Fibroblast of lung (primary cell): Measurements from ENCODE around the gene AP3S2. TPM values are rescaled to one million over a fixed set of nuclear protein-coding genes. Genes with fewer than 3 reads are reported as not detected.

ENCODE experiments used
- DNase-seq, 2 donors: peaks; one replicate each; pipeline versions ENCODE4 v3.0.0 to v3.0.0-alpha.2; 2010; ENCODE audit warnings: low read depth in 2 of 2
- H2AFZ ChIP-seq: 2 replicates; pipeline ENCODE4 v1.5.1; 2012; ENCODE audit warnings: low read length, control low read depth, inconsistent platforms
- H3K27ac ChIP-seq: 2 replicates; pipeline ENCODE4 v1.5.1; 2011; ENCODE audit warnings: low read length, control low read depth; ENCODE audit not compliant: insufficient read depth
- H3K27me3 ChIP-seq: 2 replicates; pipeline ENCODE4 v1.5.1; 2011; ENCODE audit warnings: mild to moderate bottlenecking, low read length; ENCODE audit not compliant: control insufficient read depth, insufficient read depth
- H3K36me3 ChIP-seq: 2 replicates; pipeline ENCODE4 v1.5.1; 2011; ENCODE audit warnings: low read length; ENCODE audit not compliant: control insufficient read depth, insufficient read depth
- H3K4me1 ChIP-seq: 2 replicates; pipeline ENCODE4 v1.5.1; 2011; ENCODE audit warnings: low read length; ENCODE audit not compliant: control insufficient read depth, insufficient read depth; ENCODE audit errors: extremely low read depth
- H3K4me2 ChIP-seq: 2 replicates; pipeline ENCODE4 v1.5.1; 2011; ENCODE audit warnings: low read length, control low read depth; ENCODE audit not compliant: insufficient read depth; ENCODE audit errors: extremely low read depth
- H3K4me3 ChIP-seq, 4 experiments: fragments of 200-600 bp in 1 of 4; sonication (generic) in 1 of 4; replicated peaks in 1 of 4; 2 replicates each; pipeline ENCODE4 v1.5.1; 2011 to 2016; ENCODE audit warnings: low read length in 4 of 4, low read depth in 3 of 4, mild to moderate bottlenecking in 3 of 4, control low read depth in 2 of 4, inconsistent platforms in 1 of 4, mixed read lengths in 1 of 4; ENCODE audit not compliant: insufficient read depth in 1 of 4; ENCODE audit errors: control extremely low read depth in 1 of 4
- H3K79me2 ChIP-seq: 2 replicates; pipeline ENCODE4 v1.5.1; 2012; ENCODE audit warnings: mild to moderate bottlenecking, low read length, inconsistent platforms; ENCODE audit not compliant: control insufficient read depth, insufficient read depth
- H3K9ac ChIP-seq: 2 replicates; pipeline ENCODE4 v1.5.1; 2011; ENCODE audit warnings: mild to moderate bottlenecking, low read length, control low read depth; ENCODE audit not compliant: insufficient read depth
- H3K9me3 ChIP-seq: 2 replicates; pipeline ENCODE4 v1.5.1; 2012; ENCODE audit warnings: low read depth, low read length; ENCODE audit not compliant: control insufficient read depth, insufficient read depth
- H4K20me1 ChIP-seq: 2 replicates; pipeline ENCODE4 v1.5.1; 2011; ENCODE audit warnings: low read length; ENCODE audit not compliant: control insufficient read depth, insufficient read depth; ENCODE audit errors: extremely low read depth
- EZH2 ChIP-seq: IDR thresholded peaks from 2 replicates; pipeline ENCODE4 v1.5.1; 2012; ENCODE audit warnings: low read length, control low read depth, mild to moderate bottlenecking; ENCODE audit errors: missing control alignments
- polyA plus RNA-seq, 2 donors: library from polyadenylated mRNA; depleted of rRNA in 1 of 2; stranded (reverse) in 1 of 2; unstranded in 1 of 2; fragments of >200 nt; gene quantifications; 2 replicates each; pipeline ENCODE4 v1.2.1, GENCODE V29; 2011 to 2012; ENCODE audit warnings: missing spikeins in 1 of 2
- total RNA-seq: library from RNA; depleted of rRNA; stranded (reverse); fragments of >200 nt; gene quantifications from 2 replicates; pipeline ENCODE4 v1.2.1, GENCODE V29; 2014
- TF ChIP-seq, protein P1 (sequence below), 2 donors: IDR thresholded peaks in 1 of 2; conservative IDR thresholded peaks in 1 of 2; 1 replicate in 1 of 2; 2 replicates in 1 of 2; pipeline ENCODE4 v1.5.1; 2011 to 2012; ENCODE audit warnings: low read length in 2 of 2, control low read depth in 1 of 2, inconsistent platforms in 1 of 2, low read depth in 1 of 2, mild to moderate bottlenecking in 1 of 2

Gene AP3S2
- total and polyA plus RNA-seq, 2 donors (not counting 1 experiment from before 2014, with no cell fraction given): 54.4 to 69.5 TPM

GRCh38 chr15:89833966-89834365 is 59.8 kb downstream of the AP3S2 start:
- H4K20me1 ChIP-seq: no peaks in the 10 kb centered on the region
- no peak overlapping the region for H3K27ac ChIP-seq
- H3K4me2 ChIP-seq: no peak overlapping the region
- H3K27me3 ChIP-seq: no peaks in the 10 kb centered on the region
- TF ChIP-seq EZH2: no peak
- TF ChIP-seq, protein P1, sequence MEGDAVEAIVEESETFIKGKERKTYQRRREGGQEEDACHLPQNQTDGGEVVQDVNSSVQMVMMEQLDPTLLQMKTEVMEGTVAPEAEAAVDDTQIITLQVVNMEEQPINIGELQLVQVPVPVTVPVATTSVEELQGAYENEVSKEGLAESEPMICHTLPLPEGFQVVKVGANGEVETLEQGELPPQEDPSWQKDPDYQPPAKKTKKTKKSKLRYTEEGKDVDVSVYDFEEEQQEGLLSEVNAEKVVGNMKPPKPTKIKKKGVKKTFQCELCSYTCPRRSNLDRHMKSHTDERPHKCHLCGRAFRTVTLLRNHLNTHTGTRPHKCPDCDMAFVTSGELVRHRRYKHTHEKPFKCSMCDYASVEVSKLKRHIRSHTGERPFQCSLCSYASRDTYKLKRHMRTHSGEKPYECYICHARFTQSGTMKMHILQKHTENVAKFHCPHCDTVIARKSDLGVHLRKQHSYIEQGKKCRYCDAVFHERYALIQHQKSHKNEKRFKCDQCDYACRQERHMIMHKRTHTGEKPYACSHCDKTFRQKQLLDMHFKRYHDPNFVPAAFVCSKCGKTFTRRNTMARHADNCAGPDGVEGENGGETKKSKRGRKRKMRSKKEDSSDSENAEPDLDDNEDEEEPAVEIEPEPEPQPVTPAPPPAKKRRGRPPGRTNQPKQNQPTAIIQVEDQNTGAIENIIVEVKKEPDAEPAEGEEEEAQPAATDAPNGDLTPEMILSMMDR (conservative IDR thresholded peaks at IDR 0.05 in 1 of 2, IDR thresholded peaks at IDR 0.05 in 1 of 2; ENCODE audit: low read depth in 1 of 2, low read length in 2 of 2): no peak
- no peaks in the 10 kb centered on the region for H3K79me2 ChIP-seq
- peaks cover 32% of the 10 kb centered on the region for H3K4me1 ChIP-seq
- no peak overlapping the region for H3K9ac ChIP-seq
- DNase-seq: no peak
- no peak overlapping the region for H2AFZ ChIP-seq
- H3K4me3 ChIP-seq: no peak overlapping the region
- H3K9me3 ChIP-seq: no peaks in the 10 kb centered on the region
- peaks cover 15% of the 10 kb centered on the region for H3K36me3 ChIP-seq

- H3K4me2 ChIP-seq: no peak overlapping the region
- no peak overlapping the region for H3K27ac ChIP-seq
- no peak overlapping the region for H3K9ac ChIP-seq
- no peak overlapping the region for H3K4me3 ChIP-seq
- DNase-seq: no peak
- no peaks in the 10 kb centered on the region for H3K79me2 ChIP-seq
- no peak overlapping the region for H2AFZ ChIP-seq
- H3K4me1 ChIP-seq: peaks cover 23% of the 10 kb centered on the region
- peaks cover 13% of the 10 kb centered on the region for H3K36me3 ChIP-seq
- TF ChIP-seq, protein P1 (conservative IDR thresholded peaks at IDR 0.05 in 1 of 2, IDR thresholded peaks at IDR 0.05 in 1 of 2; ENCODE audit: low read depth in 1 of 2, low read length in 2 of 2): no peak
- no peak for TF ChIP-seq EZH2
- H3K27me3 ChIP-seq: no peaks in the 10 kb centered on the region
- H3K9me3 ChIP-seq: no peaks in the 10 kb centered on the region
- H4K20me1 ChIP-seq: no peaks in the 10 kb centered on the region
Measured at GRCh38 chr15:89830639-89831038, 63.2 kb downstream of the AP3S2 start.

DNA sequence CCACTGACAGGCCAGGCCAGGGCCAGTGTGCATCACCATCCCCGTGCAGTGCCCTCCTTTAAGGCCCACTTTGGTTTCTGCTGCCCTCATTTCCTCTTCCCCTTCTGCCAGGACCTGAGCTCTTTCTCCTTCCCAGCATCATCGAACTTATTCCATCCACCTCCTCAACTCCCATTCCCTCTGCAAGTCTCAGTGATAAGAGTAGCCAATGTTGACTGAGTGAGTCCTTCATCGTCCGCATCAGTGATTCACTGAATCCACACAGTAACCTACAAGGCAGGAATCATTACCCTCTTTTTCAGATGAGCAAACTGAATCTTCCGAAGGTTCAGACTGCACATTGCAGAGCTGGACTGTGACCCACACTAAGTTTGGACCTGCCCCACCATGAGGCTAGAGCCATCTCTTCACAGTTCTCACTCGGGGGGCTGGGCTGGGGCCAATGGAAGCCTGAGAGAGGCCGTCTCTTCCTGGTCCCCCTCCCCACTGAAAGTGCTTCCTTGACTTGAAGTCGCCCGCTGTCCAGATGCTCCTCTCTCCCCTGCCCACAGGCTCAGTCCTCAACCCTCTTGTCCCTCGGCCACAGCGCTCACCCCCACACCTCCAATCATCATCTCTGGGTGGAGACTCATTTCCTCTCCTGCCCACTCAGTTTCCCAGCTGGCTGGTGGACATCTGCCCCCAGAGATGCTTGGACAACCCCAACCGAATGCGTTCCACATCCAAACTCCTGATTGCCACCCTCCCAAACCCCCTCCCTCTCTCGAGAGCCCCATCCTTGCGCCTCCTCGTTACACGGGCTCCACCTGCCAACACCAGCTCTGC is 64.0 kb downstream of the AP3S2 start:
- DNase-seq: no peak
- TF ChIP-seq, protein P1 (conservative IDR thresholded peaks at IDR 0.05 in 1 of 2, IDR thresholded peaks at IDR 0.05 in 1 of 2; ENCODE audit: low read depth in 1 of 2, low read length in 2 of 2): no peak
- TF ChIP-seq EZH2: no peak
- Histone ChIP-seq H3K27me3 (no peaks in the 10 kb centered on the region), H4K20me1 (no peaks in the 10 kb centered on the region), H3K79me2 (no peaks in the 10 kb centered on the region), H3K27ac (no peak overlapping the region), H3K4me1 (peaks cover 23% of the 10 kb centered on the region), H3K36me3 (peaks cover 9% of the 10 kb centered on the region), H3K9ac (no peak overlapping the region), H3K4me3 (no peak overlapping the region), H2AFZ (no peak overlapping the region), H3K4me2 (no peak overlapping the region), H3K9me3 (no peaks in the 10 kb centered on the region)
